Stimulated activated CD4-positive, alpha-beta T cell treated with anti-CD3 and anti-CD28 coated beads, Interleukin-4, amount 100 ng/mL, for 48 hours (primary cell): ENCODE measurements around the gene RBM43.

Experiments
- DNase-seq, 2 donors: peaks; one replicate each; pipeline ENCODE4 v3.0.0-alpha.2; 2020; ENCODE audit warnings: low read depth in 2 of 2

Gene RBM43

GRCh38 chr2:151228847-151229512 lies 32.7 kb downstream of the RBM43 start:
- no peak for DNase-seq

- DNase-seq, result no peak
Measured at GRCh38 chr2:151217343-151217742, 44.3 kb downstream of the RBM43 start.

GRCh38 chr2:151207100-151207499 lies 54.6 kb downstream of the RBM43 start:
- no peak for DNase-seq

- no peak for DNase-seq
Measured at GRCh38 chr2:151206446-151206968, 55.2 kb downstream of the RBM43 start.

GRCh38 chr2:151205571-151205970 lies 56.1 kb downstream of the RBM43 start:
- no peak for DNase-seq

GRCh38 chr2:151204756-151205155 lies 56.9 kb downstream of the RBM43 start:
- DNase-seq, result no peak

- DNase-seq, result no peak
Measured at GRCh38 chr2:151200844-151201243, 60.8 kb downstream of the RBM43 start.

- no peak for DNase-seq
Measured at GRCh38 chr2:151200277-151200676, 61.4 kb downstream of the RBM43 start.

DNA sequence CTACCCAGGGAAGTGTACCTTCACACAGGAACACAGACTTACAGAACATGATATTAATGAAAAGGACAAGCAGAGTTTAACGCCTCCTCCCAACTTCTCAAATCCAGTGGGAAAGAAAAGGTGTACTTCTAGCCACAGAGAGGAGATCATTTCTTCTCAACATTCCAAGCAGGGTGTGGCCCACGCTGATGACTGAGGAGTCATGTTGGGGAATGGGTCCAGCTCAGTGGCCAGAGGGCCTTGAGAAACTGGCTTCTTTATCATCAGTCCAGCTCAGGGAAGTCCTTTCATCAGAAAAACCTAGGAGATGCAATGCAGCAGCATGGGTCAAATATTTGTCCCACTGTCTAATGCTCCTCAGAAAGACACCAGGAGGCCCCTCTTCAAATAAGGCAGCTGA lies 63.0 kb downstream of the RBM43 start:
- no peak for DNase-seq
